Left ventricle myocardium inferior (tissue), 1 donor: ENCODE measurements around the gene PPP2R2D. TPM values are rescaled to one million over a fixed set of nuclear protein-coding genes. Genes with fewer than 3 reads are reported as not detected.

Source experiments
- DNase-seq: peaks from one replicate; pipeline ENCODE4 v3.0.0-alpha.2; 2020
- H3K27ac ChIP-seq: fragments of 200-600 bp; replicated peaks from 2 replicates; pipeline ENCODE4 v1.8.0; 2021
- H3K27me3 ChIP-seq: fragments of 200-600 bp; 2 replicates; pipeline ENCODE4 v1.8.0; 2021; ENCODE audit warnings: low read depth
- H3K36me3 ChIP-seq: fragments of 200-600 bp; 2 replicates; pipeline ENCODE4 v1.8.0; 2021
- H3K4me1 ChIP-seq: fragments of 200-600 bp; 2 replicates; pipeline ENCODE4 v1.8.0; 2021
- H3K4me3 ChIP-seq: fragments of 200-600 bp; 2 replicates; pipeline ENCODE4 v1.8.0; 2021; ENCODE audit warnings: mild to moderate bottlenecking, moderate library complexity
- H3K9me3 ChIP-seq: fragments of 200-600 bp; replicated peaks from 2 replicates; pipeline ENCODE4 v1.8.0; 2021
- intact Hi-C: fragments of 100-400 bp; cut with micrococcal nuclease; formaldehyde crosslinking; loops from one replicate; pipeline ENCODE4 v1.11.0; 2022
- total RNA-seq: library from RNA; stranded (reverse); fragmentation: NEBNext Ultra II Directional; extraction: Animal tissue kit (Norgen Biotek cat#: 25700); gene quantifications from one replicate; pipeline ENCODE4 v1.2.1, GENCODE V29; 2021
- TF ChIP-seq, protein P1 (sequence below): fragments of 200-600 bp; IDR thresholded peaks from 2 replicates; pipeline ENCODE4 v1.8.0; 2021; ENCODE audit warnings: antibody characterized with exemption, mild to moderate bottlenecking, borderline replicate concordance
- donor health status: DM: no; HTN: yes; CAD: no; lungs with severe emphysema.

Gene PPP2R2D
- total RNA-seq, 1 donor from 2014 or later: 38.2 TPM

- DNase-seq: no peak
- Histone ChIP-seq H3K27ac (no peak overlapping the region), H3K36me3 (peaks cover 57% of the 10 kb centered on the region), H3K27me3 (no peaks in the 10 kb centered on the region), H3K4me1 (no peaks in the 10 kb centered on the region), H3K4me3 (no peak overlapping the region), H3K9me3 (no peaks in the 10 kb centered on the region)
- intact Hi-C loops: no loop called here
- TF ChIP-seq, protein P1, sequence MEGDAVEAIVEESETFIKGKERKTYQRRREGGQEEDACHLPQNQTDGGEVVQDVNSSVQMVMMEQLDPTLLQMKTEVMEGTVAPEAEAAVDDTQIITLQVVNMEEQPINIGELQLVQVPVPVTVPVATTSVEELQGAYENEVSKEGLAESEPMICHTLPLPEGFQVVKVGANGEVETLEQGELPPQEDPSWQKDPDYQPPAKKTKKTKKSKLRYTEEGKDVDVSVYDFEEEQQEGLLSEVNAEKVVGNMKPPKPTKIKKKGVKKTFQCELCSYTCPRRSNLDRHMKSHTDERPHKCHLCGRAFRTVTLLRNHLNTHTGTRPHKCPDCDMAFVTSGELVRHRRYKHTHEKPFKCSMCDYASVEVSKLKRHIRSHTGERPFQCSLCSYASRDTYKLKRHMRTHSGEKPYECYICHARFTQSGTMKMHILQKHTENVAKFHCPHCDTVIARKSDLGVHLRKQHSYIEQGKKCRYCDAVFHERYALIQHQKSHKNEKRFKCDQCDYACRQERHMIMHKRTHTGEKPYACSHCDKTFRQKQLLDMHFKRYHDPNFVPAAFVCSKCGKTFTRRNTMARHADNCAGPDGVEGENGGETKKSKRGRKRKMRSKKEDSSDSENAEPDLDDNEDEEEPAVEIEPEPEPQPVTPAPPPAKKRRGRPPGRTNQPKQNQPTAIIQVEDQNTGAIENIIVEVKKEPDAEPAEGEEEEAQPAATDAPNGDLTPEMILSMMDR: no peak
These were observed 53.7 kb downstream of the PPP2R2D start for GRCh38 chr10:131954356-131954965.

GRCh38 chr10:131955591-131956340 lies 55.0 kb downstream of the PPP2R2D start:
- TF ChIP-seq, protein P1: no peak
- Histone ChIP-seq H3K4me3 (no peak overlapping the region), H3K27me3 (no peaks in the 10 kb centered on the region), H3K27ac (no peak overlapping the region), H3K9me3 (no peaks in the 10 kb centered on the region), H3K36me3 (peaks cover 54% of the 10 kb centered on the region), H3K4me1 (no peaks in the 10 kb centered on the region)
- intact Hi-C loops: no loop called here
- no peak for DNase-seq

- H3K27me3 ChIP-seq: no peaks in the 10 kb centered on the region
- intact Hi-C loops: no loop called here
- no peak for DNase-seq
- no peaks in the 10 kb centered on the region for H3K4me1 ChIP-seq
- no peaks in the 10 kb centered on the region for H3K9me3 ChIP-seq
- H3K36me3 ChIP-seq: peaks cover 31% of the 10 kb centered on the region
- H3K27ac ChIP-seq: no peak overlapping the region
- H3K4me3 ChIP-seq: no peak overlapping the region
- TF ChIP-seq, protein P1: no peak
These were observed 59.0 kb downstream of the PPP2R2D start for GRCh38 chr10:131959841-131960240.

GRCh38 chr10:131960631-131961046 lies 59.8 kb downstream of the PPP2R2D start:
- Histone ChIP-seq H3K27me3 (no peaks in the 10 kb centered on the region), H3K36me3 (peaks cover 31% of the 10 kb centered on the region), H3K9me3 (no peaks in the 10 kb centered on the region), H3K4me1 (no peaks in the 10 kb centered on the region), H3K4me3 (no peak overlapping the region), H3K27ac (no peak overlapping the region)
- intact Hi-C loops: no loop called here
- DNase-seq: no peak
- TF ChIP-seq, protein P1: no peak

DNA sequence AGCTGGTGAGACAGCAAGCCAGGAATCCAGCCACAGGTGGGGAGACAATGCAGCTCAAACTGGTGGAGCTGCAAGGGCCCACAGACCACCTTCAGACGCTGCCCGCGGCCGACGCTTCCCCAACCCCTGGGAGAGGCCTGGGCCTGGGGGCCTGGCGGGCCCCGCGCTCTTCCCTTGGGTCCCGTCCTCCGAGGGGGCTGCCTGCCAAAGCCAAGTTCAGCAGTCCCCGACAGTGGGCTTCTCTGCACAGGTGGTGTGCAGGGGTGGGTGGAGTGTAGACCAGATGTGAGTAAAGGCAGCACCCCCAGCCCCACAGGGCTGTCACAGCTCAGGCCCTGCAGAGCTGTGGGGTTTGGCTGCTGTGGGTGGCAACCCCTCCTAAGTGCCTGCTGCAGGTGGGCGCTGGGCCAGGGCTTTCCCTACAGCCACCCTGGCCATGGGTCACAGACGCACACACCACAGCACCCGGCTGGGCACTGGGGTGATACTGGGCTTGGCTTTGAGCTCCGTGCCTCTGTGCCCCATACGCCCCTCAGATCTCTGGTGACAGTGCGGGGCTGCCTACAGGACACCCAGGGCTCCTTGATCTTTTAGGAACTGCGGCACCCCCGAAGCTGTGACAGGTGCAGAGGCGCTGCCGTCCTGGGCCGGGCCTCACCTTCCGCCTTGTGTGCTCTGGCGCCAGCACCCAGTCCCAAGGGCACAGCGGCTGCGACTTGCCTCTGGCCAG lies 60.4 kb downstream of the PPP2R2D start:
- TF ChIP-seq, protein P1: no peak
- H3K27ac ChIP-seq: no peak overlapping the region
- H3K4me3 ChIP-seq: no peak overlapping the region
- no peaks in the 10 kb centered on the region for H3K27me3 ChIP-seq
- intact Hi-C loops: no loop called here
- DNase-seq: no peak
- no peaks in the 10 kb centered on the region for H3K4me1 ChIP-seq
- peaks cover 31% of the 10 kb centered on the region for H3K36me3 ChIP-seq
- H3K9me3 ChIP-seq: no peaks in the 10 kb centered on the region
